ENCODE data around the gene ENOX2.

DNA sequence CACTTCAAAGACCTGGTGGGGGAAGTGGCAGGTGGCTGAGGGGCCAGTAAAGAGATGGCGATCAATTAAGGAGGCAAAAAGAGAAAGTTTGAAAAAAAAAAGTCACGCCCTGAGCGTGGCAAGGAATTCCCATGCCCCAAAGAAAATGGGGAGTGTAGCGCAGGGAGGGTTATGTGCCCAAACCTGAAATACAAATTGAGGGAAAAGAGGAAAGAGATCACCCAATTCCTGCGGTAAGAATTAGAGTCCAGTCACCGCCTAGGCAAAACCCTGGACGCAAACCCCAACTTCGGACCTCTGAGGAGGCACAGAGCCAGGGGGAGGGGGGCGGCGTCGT, 595 bp downstream of the ENOX2 start:
- TF ChIP-seq TOX (CRISPR knock-in tag; IDR thresholded peaks at IDR 0.05; ENCODE audit: borderline replicate concordance) (no peak), ZFP30 (CRISPR knock-in tag; IDR thresholded peaks at IDR 0.05) (no peak), ESRRG (CRISPR knock-in tag; IDR thresholded peaks at IDR 0.05) (no peak), ISL1 (CRISPR knock-in tag; IDR thresholded peaks at IDR 0.05) (no peak), ZNF8 (CRISPR knock-in tag; IDR thresholded peaks at IDR 0.05) (no peak)
- TF ChIP-seq, protein P1, sequence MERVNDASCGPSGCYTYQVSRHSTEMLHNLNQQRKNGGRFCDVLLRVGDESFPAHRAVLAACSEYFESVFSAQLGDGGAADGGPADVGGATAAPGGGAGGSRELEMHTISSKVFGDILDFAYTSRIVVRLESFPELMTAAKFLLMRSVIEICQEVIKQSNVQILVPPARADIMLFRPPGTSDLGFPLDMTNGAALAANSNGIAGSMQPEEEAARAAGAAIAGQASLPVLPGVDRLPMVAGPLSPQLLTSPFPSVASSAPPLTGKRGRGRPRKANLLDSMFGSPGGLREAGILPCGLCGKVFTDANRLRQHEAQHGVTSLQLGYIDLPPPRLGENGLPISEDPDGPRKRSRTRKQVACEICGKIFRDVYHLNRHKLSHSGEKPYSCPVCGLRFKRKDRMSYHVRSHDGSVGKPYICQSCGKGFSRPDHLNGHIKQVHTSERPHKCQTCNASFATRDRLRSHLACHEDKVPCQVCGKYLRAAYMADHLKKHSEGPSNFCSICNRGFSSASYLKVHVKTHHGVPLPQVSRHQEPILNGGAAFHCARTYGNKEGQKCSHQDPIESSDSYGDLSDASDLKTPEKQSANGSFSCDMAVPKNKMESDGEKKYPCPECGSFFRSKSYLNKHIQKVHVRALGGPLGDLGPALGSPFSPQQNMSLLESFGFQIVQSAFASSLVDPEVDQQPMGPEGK (CRISPR knock-in tag; IDR thresholded peaks at IDR 0.05; ENCODE audit: borderline replicate concordance) = no peak

All from SK-N-SH treated with all-trans-retinoic acid at 6 μM for 48 hours (cell line).